H1 (cell line): ENCODE measurements around the gene CHST2. TPM values are rescaled to one million over a fixed set of nuclear protein-coding genes. Genes with fewer than 3 reads are reported as not detected.

Experiments used
- CTCF ChIA-PET: fragments of 300-600 bp; sonication (Branson Sonifier 250); formaldehyde crosslinking; loops from one replicate; lab custom pipeline; 2021; ENCODE audit not compliant: partially characterized antibody; lab: Charles Lee
- POLR2A ChIA-PET: fragments of 300-600 bp; sonication (Branson Sonifier 250); formaldehyde crosslinking; loops from one replicate; lab custom pipeline; 2021; ENCODE audit warnings: inconsistent platforms; ENCODE audit not compliant: partially characterized antibody; lab: Charles Lee
- DNase-seq, 2 experiments: peaks; one replicate each; pipeline versions ENCODE4 v3.0.0 to v3.0.0-alpha.2; 2010 to 2022; ENCODE audit warnings: low spot score in 2 of 2, low read depth in 1 of 2, mixed read lengths in 1 of 2
- FAIRE-seq: peaks from 2 replicates; lab custom pipeline; 2011; peaks lifted over from hg19 to GRCh38; lab: Jason Lieb, UNC
- H2AFZ ChIP-seq: 2 replicates; pipeline ENCODE4 v1.8.1; 2012; ENCODE audit warnings: low read length, inconsistent platforms
- H2AK5ac ChIP-seq: 2 replicates; pipeline ENCODE4 v1.6.1; 2013; ENCODE audit warnings: low read depth, low read length
- H2BK120ac ChIP-seq: replicated peaks from 2 replicates; pipeline ENCODE3; 2013; ENCODE audit warnings: low read depth, low read length, inconsistent platforms
- H2BK12ac ChIP-seq: 2 replicates; pipeline ENCODE4 v1.6.1; 2013; ENCODE audit warnings: low read depth, low read length
- H2BK15ac ChIP-seq: 2 replicates; pipeline ENCODE4 v1.6.1; 2013; ENCODE audit warnings: low read length
- H2BK20ac ChIP-seq: 2 replicates; pipeline ENCODE4 v1.6.1; 2013; ENCODE audit warnings: low read length
- H2BK5ac ChIP-seq: 2 replicates; pipeline ENCODE4 v1.6.1; 2013; ENCODE audit warnings: low read depth, low read length
- H3K14ac ChIP-seq: 2 replicates; pipeline ENCODE4 v1.6.1; 2013; ENCODE audit warnings: inconsistent platforms; ENCODE audit not compliant: insufficient read length
- H3K18ac ChIP-seq: 2 replicates; pipeline ENCODE4 v1.6.1; 2013; ENCODE audit warnings: low read length; ENCODE audit errors: extremely low read depth
- H3K23ac ChIP-seq: 2 replicates; pipeline ENCODE4 v1.6.1; 2013; ENCODE audit warnings: inconsistent platforms; ENCODE audit not compliant: insufficient read length
- H3K23me2 ChIP-seq: 2 replicates; pipeline ENCODE4 v1.6.1; 2013; ENCODE audit warnings: low read depth, low read length
- H3K27ac ChIP-seq: 2 replicates; pipeline ENCODE4 v1.6.1; 2011; ENCODE audit warnings: low read depth, low read length, inconsistent platforms
- H3K27me3 ChIP-seq, 4 experiments: replicated peaks in 1 of 4; 1 replicate in 1 of 4; 2 replicates in 3 of 4; pipeline versions ENCODE4 v1.6.1 to v1.8.1; 2011 to 2013; ENCODE audit warnings: low read length in 3 of 4, mild to moderate bottlenecking in 3 of 4, inconsistent platforms in 2 of 4, mixed read lengths in 2 of 4, moderate library complexity in 1 of 4; ENCODE audit not compliant: control insufficient read depth in 3 of 4, insufficient read depth in 3 of 4; ENCODE audit errors: extremely low read depth in 1 of 4
- H3K36me3 ChIP-seq, 4 experiments: 2 replicates each; pipeline versions ENCODE4 v1.6.1 to v1.8.1; 2011 to 2013; ENCODE audit warnings: mild to moderate bottlenecking in 4 of 4, low read length in 3 of 4, moderate library complexity in 2 of 4, control low read depth in 1 of 4, inconsistent platforms in 1 of 4; ENCODE audit not compliant: insufficient read depth in 4 of 4, control insufficient read depth in 2 of 4
- H3K4ac ChIP-seq: replicated peaks from 2 replicates; pipeline ENCODE3; 2013; ENCODE audit warnings: low read length, low read depth, mixed read lengths, inconsistent platforms; ENCODE audit not compliant: insufficient read length
- H3K4me1 ChIP-seq, 4 experiments: replicated peaks in 1 of 4; 1 replicate in 1 of 4; 2 replicates in 3 of 4; pipeline versions ENCODE4 v1.6.1 to v1.8.1; 2011 to 2013; ENCODE audit warnings: low read length in 3 of 4, inconsistent platforms in 2 of 4, mixed read lengths in 1 of 4; ENCODE audit not compliant: insufficient read depth in 4 of 4, control insufficient read depth in 3 of 4
- H3K4me2 ChIP-seq, 2 experiments: 2 replicates each; pipeline versions ENCODE4 v1.6.1 to v1.8.1; 2011 to 2013; ENCODE audit warnings: low read depth in 2 of 2, low read length in 2 of 2, control low read depth in 1 of 2, inconsistent platforms in 1 of 2, mild to moderate bottlenecking in 1 of 2; ENCODE audit not compliant: insufficient read depth in 1 of 2
- H3K4me3 ChIP-seq, 4 experiments: fragments of 200-600, 300-600 bp in 1 of 4; sonication (generic), shearing (Covaris generic), sonication (Bioruptor Twin) in 1 of 4; 2 replicates each; pipeline versions ENCODE4 v1.5.1 to v1.8.1; 2011 to 2016; ENCODE audit warnings: low read length in 4 of 4, low read depth in 3 of 4, control low read depth in 2 of 4, inconsistent platforms in 2 of 4, mild to moderate bottlenecking in 2 of 4, mixed read lengths in 1 of 4, moderate library complexity in 1 of 4; ENCODE audit not compliant: insufficient read depth in 2 of 4; ENCODE audit errors: extremely low read depth in 1 of 4
- H3K56ac ChIP-seq: replicated peaks from 2 replicates; pipeline ENCODE3; 2013; ENCODE audit warnings: low read depth, mild to moderate bottlenecking, mixed read lengths, low read length, inconsistent platforms; ENCODE audit not compliant: insufficient read length
- H3K79me1 ChIP-seq: 2 replicates; pipeline ENCODE4 v1.6.1; 2013; ENCODE audit warnings: low read depth, low read length, control low read depth
- H3K79me2 ChIP-seq, 2 experiments: 2 replicates each; pipeline versions ENCODE4 v1.6.1 to v1.8.1; 2012 to 2013; ENCODE audit warnings: low read length in 2 of 2, mild to moderate bottlenecking in 2 of 2, inconsistent platforms in 1 of 2; ENCODE audit not compliant: insufficient read depth in 2 of 2, control insufficient read depth in 1 of 2
- H3K9ac ChIP-seq, 4 experiments: replicated peaks in 1 of 4; 1 replicate in 1 of 4; 2 replicates in 3 of 4; pipeline versions ENCODE4 v1.6.1 to v1.8.1; 2011 to 2013; ENCODE audit warnings: low read depth in 3 of 4, low read length in 3 of 4, control low read depth in 2 of 4, mild to moderate bottlenecking in 2 of 4, moderate library complexity in 2 of 4, inconsistent platforms in 1 of 4; ENCODE audit errors: extremely low read depth in 1 of 4
- H3K9me3 ChIP-seq, 2 experiments: 2 replicates each; pipeline versions ENCODE4 v1.6.1 to v1.8.1; 2012 to 2013; ENCODE audit warnings: mild to moderate bottlenecking in 2 of 2, moderate library complexity in 2 of 2, control low read depth in 1 of 2, inconsistent platforms in 1 of 2, low read depth in 1 of 2, low read length in 1 of 2, mixed read lengths in 1 of 2; ENCODE audit not compliant: insufficient read depth in 2 of 2
- H4K20me1 ChIP-seq, 2 experiments: replicated peaks in 1 of 2; 2 replicates each; pipeline versions ENCODE3 to v1.8.1; 2011 to 2013; ENCODE audit warnings: inconsistent platforms in 2 of 2, low read length in 2 of 2, mild to moderate bottlenecking in 1 of 2; ENCODE audit not compliant: insufficient read depth in 2 of 2, control insufficient read depth in 1 of 2
- H4K5ac ChIP-seq: 2 replicates; pipeline ENCODE4 v1.6.1; 2013; ENCODE audit warnings: low read length, low read depth, mixed read lengths, inconsistent platforms; ENCODE audit not compliant: insufficient read length
- H4K8ac ChIP-seq: 2 replicates; pipeline ENCODE4 v1.8.0; 2013; ENCODE audit warnings: mild to moderate bottlenecking, moderate library complexity, low read length, inconsistent platforms; ENCODE audit not compliant: insufficient read depth; ENCODE audit errors: extremely low read depth
- H4K91ac ChIP-seq: replicated peaks from 2 replicates; pipeline ENCODE3; 2013; ENCODE audit warnings: low read length, mixed read lengths, inconsistent platforms; ENCODE audit not compliant: insufficient read length
- CEBPB ChIP-seq: IDR thresholded peaks from 2 replicates; pipeline ENCODE4 v1.6.1; 2012; ENCODE audit warnings: low read depth, low read length
- CREB1 ChIP-seq: IDR thresholded peaks from 2 replicates; pipeline ENCODE4 v1.6.1; 2012; ENCODE audit warnings: inconsistent platforms
- JUN ChIP-seq: IDR thresholded peaks from 2 replicates; pipeline ENCODE4 v1.6.1; 2011; ENCODE audit warnings: low read depth, mild to moderate bottlenecking, improper control_type of control experiment, low read length
- PHF8 ChIP-seq: fragments of 200-600 bp; sonication (generic); conservative IDR thresholded peaks from 2 replicates; pipeline ENCODE4 v1.7.1; 2012; ENCODE audit warnings: low read depth, mild to moderate bottlenecking, inconsistent platforms, low read length, moderate library complexity
- RBBP5 ChIP-seq: IDR thresholded peaks from 2 replicates; pipeline ENCODE4 v1.7.1; 2012; ENCODE audit warnings: low read depth, mild to moderate bottlenecking, inconsistent platforms, low read length, moderate library complexity, borderline replicate concordance
- RFX5 ChIP-seq: IDR thresholded peaks from 2 replicates; pipeline ENCODE4 v1.6.1; 2011; ENCODE audit warnings: low read depth, low read length, improper control_type of control experiment, borderline replicate concordance
- RNF2 ChIP-seq: fragments of 200-900, 300-1000 bp; sonication (generic); IDR thresholded peaks from 2 replicates; pipeline ENCODE4 v1.7.1; 2016; ENCODE audit warnings: borderline replicate concordance, low read depth, mild to moderate bottlenecking, antibody characterized with exemption, low read length; ENCODE audit not compliant: poor library complexity, severe bottlenecking; ENCODE audit errors: missing control alignments
- SP1 ChIP-seq: IDR thresholded peaks from 2 replicates; pipeline ENCODE4 v1.6.1; 2011; ENCODE audit warnings: low read depth, low read length
- TEAD4 ChIP-seq: IDR thresholded peaks from 2 replicates; pipeline ENCODE4 v1.6.1; 2012; ENCODE audit warnings: low read depth, low read length, inconsistent platforms, mixed read lengths
- WGBS, 2 experiments: shearing (Covaris generic) in 1 of 2; methylation state at CpG; one replicate each; pipeline versions ENCODE4 v1.1.6 to v1.1.7; 2013 to 2015; ENCODE audit warnings: low lambda C conversion rate in 2 of 2, mixed read lengths in 2 of 2, inconsistent platforms in 1 of 2, low coverage in 1 of 2, missing lambda C conversion rate in 1 of 2; ENCODE audit not compliant: insufficient replicate concordance in 2 of 2, insufficient coverage in 1 of 2, insufficient read length in 1 of 2; ENCODE audit errors: extremely low coverage in 1 of 2, missing lambda C conversion rate in 1 of 2; 5-methylcytosine and 5-hydroxymethylcytosine counted together
- polyA plus RNA-seq, 7 experiments: library from polyadenylated mRNA; depleted of rRNA in 3 of 7; stranded (reverse) in 5 of 7; unstranded in 2 of 7; fragments of >200 nt in 5 of 7; fragments of 200-250 nt in 2 of 7; gene quantifications; 1 replicate in 5 of 7; 2 replicates in 1 of 7; 4 replicates in 1 of 7; pipeline versions ENCODE4 v1.2.1 to v1.2.3, GENCODE V29; 2011 to 2013; ENCODE audit warnings: missing spikeins in 2 of 7, mixed read lengths in 2 of 7
- total RNA-seq: library from RNA; stranded (reverse); fragmentation: NEBNext Ultra II Directional; extraction: Animal tissue kit (Norgen Biotek cat#: 25700); gene quantifications from 2 replicates; pipeline ENCODE4 v1.2.1, GENCODE V29; 2021
- TF ChIP-seq, protein P1 (sequence below): IDR thresholded peaks from 2 replicates; pipeline ENCODE4 v1.6.1; 2012; ENCODE audit warnings: inconsistent platforms

CHST2 gene
- total and polyA plus RNA-seq, 2 of the 8 experiments (the other 6 are each of a cell fraction or from before 2014, with no cell fraction given) = 3.2 to 15.1 TPM

DNA sequence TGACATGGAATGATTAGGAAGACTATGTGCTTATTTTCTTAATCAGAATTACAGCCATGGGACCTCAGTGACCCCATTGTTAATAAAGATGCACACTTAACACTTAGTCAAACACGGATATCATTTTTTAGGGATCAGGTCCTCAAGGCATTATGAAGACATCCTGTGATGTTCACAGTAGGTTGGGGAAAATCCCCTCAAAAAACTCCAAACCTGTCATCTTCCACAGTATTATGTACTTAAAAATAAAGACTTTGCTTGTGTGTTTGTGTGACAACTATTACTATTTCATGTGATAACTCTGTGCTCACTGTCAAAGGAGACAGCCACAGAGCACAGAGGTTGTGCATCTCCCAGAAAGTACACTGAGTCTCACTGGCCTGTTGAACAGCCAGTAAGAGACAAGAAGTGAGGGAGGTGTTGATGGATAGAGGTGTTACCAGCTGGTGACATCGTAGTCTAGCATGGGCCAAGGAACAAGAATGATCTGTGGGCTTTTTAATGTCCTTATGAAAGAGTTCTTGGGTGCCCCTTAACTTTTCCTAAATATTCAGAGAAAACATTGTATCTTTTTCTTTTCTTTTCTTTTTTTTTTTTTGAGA is 18.0 kb downstream of the CHST2 start:
- Histone ChIP-seq H3K18ac (no peak overlapping the region), H3K4me3 (no peak overlapping the region)

More for the DNA sequence above, 18.0 kb downstream of the CHST2 start:
- Histone ChIP-seq H3K56ac (no peak overlapping the region), H3K4me2 (no peak overlapping the region), H4K91ac (no peak overlapping the region), H2AK5ac (no peak overlapping the region), H4K5ac (no peak overlapping the region), H2BK15ac (no peak overlapping the region), H3K27ac (no peak overlapping the region), H4K8ac (no peak overlapping the region), H3K9ac (no peak overlapping the region), H4K20me1 (no peaks in the 10 kb centered on the region), H3K4ac (no peak overlapping the region), H2BK5ac (no peak overlapping the region), H3K4me1 (peaks cover 0 to 9% (median 3%) of the 10 kb centered on the region in 4 experiments; a peak in 3 of 7 replicates)
- ChIA-PET POLR2A (interaction anchor here (0.9 kb wide), 1 partner anchor 14 kb away, joined by 3 read pairs; no protein-coding TSS in a partner anchor), CTCF (interaction anchor here (0.7 to 0.8 kb wide), 2 partner anchors 13 to 113 kb away, joined by 3 read pairs; no protein-coding TSS in a partner anchor)
- WGBS, 2 experiments = 85% methylated on average over 2 of the region's 2 CpGs; no CpG with 5 or more reads in 1 of the 2 experiments
- TF ChIP-seq CREB1 = no peak
- TF ChIP-seq RBBP5 = no peak
- no peak for TF ChIP-seq SP1
- no peak for TF ChIP-seq JUN
- TF ChIP-seq TEAD4 = no peak
- TF ChIP-seq, protein P1, sequence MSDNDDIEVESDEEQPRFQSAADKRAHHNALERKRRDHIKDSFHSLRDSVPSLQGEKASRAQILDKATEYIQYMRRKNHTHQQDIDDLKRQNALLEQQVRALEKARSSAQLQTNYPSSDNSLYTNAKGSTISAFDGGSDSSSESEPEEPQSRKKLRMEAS = no peak
- TF ChIP-seq PHF8 = no peak
- no peak for TF ChIP-seq RFX5
- no peak for TF ChIP-seq CEBPB
- TF ChIP-seq RNF2 = no peak
- TF ChIP-seq, all 59 proteins: peak for 0
- Histone ChIP-seq H2BK120ac (no peak overlapping the region), H3K79me1 (no peaks in the 10 kb centered on the region), H2AFZ (no peak overlapping the region), H3K36me3 (no peaks in the 10 kb centered on the region), H3K14ac (no peak overlapping the region), H3K9me3 (no peaks in the 10 kb centered on the region; a peak in 1 of 4 replicates), H2BK12ac (no peak overlapping the region), H3K23me2 (no peaks in the 10 kb centered on the region), H3K79me2 (no peaks in the 10 kb centered on the region), H2BK20ac (no peak overlapping the region), H3K27me3 (no peaks in the 10 kb centered on the region), H3K23ac (no peak overlapping the region)
- FAIRE-seq (no peak), DNase-seq (no peak)
